ENCODE measurements around the gene EYS. TPM values are rescaled to one million over a fixed set of nuclear protein-coding genes. Genes with fewer than 3 reads are reported as not detected.

EYS gene
- total RNA-seq, 1 experiment from 2014 or later: not detected

- TF ChIP-seq CTCF (IDR thresholded peaks at IDR 0.05 in 2 of 3, conservative IDR thresholded peaks at IDR 0.05 in 1 of 3; ENCODE audit: borderline replicate concordance in 1 of 3, insufficient read depth in 1 of 3, low read depth in 2 of 3, low read length in 2 of 3): no peak
- TF ChIP-seq, protein P1, sequence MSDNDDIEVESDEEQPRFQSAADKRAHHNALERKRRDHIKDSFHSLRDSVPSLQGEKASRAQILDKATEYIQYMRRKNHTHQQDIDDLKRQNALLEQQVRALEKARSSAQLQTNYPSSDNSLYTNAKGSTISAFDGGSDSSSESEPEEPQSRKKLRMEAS (IDR thresholded peaks at IDR 0.05): peak; percentile 32; the same call in 1 of the 2 replicates
- peak; percentile 72 for TF ChIP-seq SP1 (IDR thresholded peaks at IDR 0.05; ENCODE audit: low read depth)
- peak; percentile 82 for TF ChIP-seq FOSL1 (IDR thresholded peaks at IDR 0.05; ENCODE audit: low read depth)
- TF ChIP-seq EZH2 (IDR thresholded peaks at IDR 0.05): no peak
- TF ChIP-seq, protein P2, sequence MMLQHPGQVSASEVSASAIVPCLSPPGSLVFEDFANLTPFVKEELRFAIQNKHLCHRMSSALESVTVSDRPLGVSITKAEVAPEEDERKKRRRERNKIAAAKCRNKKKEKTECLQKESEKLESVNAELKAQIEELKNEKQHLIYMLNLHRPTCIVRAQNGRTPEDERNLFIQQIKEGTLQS (IDR thresholded peaks at IDR 0.05): no peak
- TF ChIP-seq CBX3 (IDR thresholded peaks at IDR 0.05; ENCODE audit: low read depth): no peak
- peak; percentile 48 for TF ChIP-seq TCF7L2 (IDR thresholded peaks at IDR 0.05; ENCODE audit: borderline replicate concordance, extremely low read depth, insufficient read depth, insufficient read length)
- peak; percentile 27; the same call in 1 of the 2 replicates for TF ChIP-seq CEBPB (IDR thresholded peaks at IDR 0.05; ENCODE audit: low read depth)
- no peak for TF ChIP-seq REST (IDR thresholded peaks at IDR 0.05; ENCODE audit: low read depth)
- no peak for TF ChIP-seq EGR1 (IDR thresholded peaks at IDR 0.05; ENCODE audit: low read depth)
- TF ChIP-seq ZNF274 (IDR thresholded peaks at IDR 0.05; ENCODE audit: low read depth, low read length): no peak
- TF ChIP-seq SIN3A (IDR thresholded peaks at IDR 0.05; ENCODE audit: low read depth): peak; percentile 27; the same call in 1 of the 2 replicates
- TF ChIP-seq POLR2AphosphoS5 (IDR thresholded peaks at IDR 0.05; ENCODE audit: low read depth, low read length): no peak
- peak; percentile 90 for TF ChIP-seq JUND (IDR thresholded peaks at IDR 0.05)
- TF ChIP-seq EZH2phosphoT487 (IDR thresholded peaks at IDR 0.05; ENCODE audit: borderline replicate concordance): no peak
- peak; percentile 65 for DNase-seq (ENCODE audit: low read depth, low spot score)
- no peaks in the 10 kb centered on the region for H3K36me3 ChIP-seq (ENCODE audit: control insufficient read depth in 1 of 2, insufficient read depth in 2 of 2, low read length in 2 of 2)
- H3K4me2 ChIP-seq (ENCODE audit: low read length): peak overlapping the region; percentile 57
- H3K27me3 ChIP-seq (ENCODE audit: insufficient read depth, low read length): no peaks in the 10 kb centered on the region
- no peaks in the 10 kb centered on the region for H4K20me1 ChIP-seq (ENCODE audit: insufficient read depth)
- peak; percentile 80 for ATAC-seq
- H3K79me2 ChIP-seq (ENCODE audit: insufficient read depth, low read length): no peaks in the 10 kb centered on the region
- RAD21 ChIA-PET (ENCODE audit: low non-redundant PET in 1 of 2, low total read pairs in 2 of 2, uncharacterized antibody in 2 of 2, unreplicated experiment in 2 of 2): no interaction called here
- POLR2A ChIA-PET: no interaction called here
- TSS peak; percentile 23 for BruUV-seq (replicated peaks)
- no peaks in the 10 kb centered on the region for H3K9me3 ChIP-seq (ENCODE audit: control insufficient read depth in 1 of 2, insufficient read depth in 1 of 2, low read depth in 1 of 2, low read length in 2 of 2)
- H3K27ac ChIP-seq (ENCODE audit: low read depth, low read length): peak overlapping the region; percentile 36; the same call in 1 of the 2 replicates
- no peak overlapping the region for H3K9ac ChIP-seq (ENCODE audit: low read length)
- intact Hi-C loops (cut with micrococcal nuclease): no loop called here
- no peaks in the 10 kb centered on the region for H3K9me2 ChIP-seq (ENCODE audit: insufficient read depth)
- no peak overlapping the region for H2AFZ ChIP-seq (ENCODE audit: low read depth, low read length, poor library complexity, severe bottlenecking)
- H3K4me1 ChIP-seq (ENCODE audit: control insufficient read depth in 1 of 2, insufficient read depth in 2 of 2, low read length in 2 of 2): peaks cover 37 to 41% of the 10 kb centered on the region in 2 experiments
- no peak overlapping the region; a peak in 1 of 4 replicates for H3K4me3 ChIP-seq (replicated peaks in 1 of 2; ENCODE audit: low read depth in 1 of 2, low read length in 2 of 2)
- CTCF ChIA-PET: interaction anchor here (1.1 kb wide), 1 partner anchor 388 kb away, joined by 3 read pairs; no protein-coding TSS in a partner anchor
These were observed 1966.3 kb downstream of the EYS start for GRCh38 chr6:63740709-63741108.
